Testis (tissue), 3 donors: ENCODE results near the gene FOXN4. TPM values are rescaled to one million over a fixed set of nuclear protein-coding genes. Genes with fewer than 3 reads are reported as not detected.

Source experiments
- DNase-seq: peaks from one replicate; pipeline ENCODE4 v3.0.0-alpha.2; 2019
- H3K27ac ChIP-seq, 2 donors: fragments of 200-600 bp; sonication (generic); one replicate each; pipeline ENCODE4 v1.5.1; 2019
- H3K27me3 ChIP-seq: fragments of 200-600 bp; sonication (generic); one replicate; pipeline ENCODE4 v1.5.1; 2019
- H3K36me3 ChIP-seq: fragments of 200-600 bp; sonication (generic); one replicate; pipeline ENCODE4 v1.5.1; 2017; ENCODE audit warnings: low read depth; ENCODE audit errors: missing control alignments
- H3K4me1 ChIP-seq: fragments of 200-600 bp; sonication (generic); one replicate; pipeline ENCODE4 v1.5.1; 2019
- H3K4me3 ChIP-seq, 2 donors: fragments of 200-600 bp; sonication (generic); one replicate each; pipeline ENCODE4 v1.5.1; 2017 to 2019
- H3K9me3 ChIP-seq: fragments of 200-600 bp; sonication (generic); one replicate; pipeline ENCODE4 v1.5.1; 2017
- CTCF ChIP-seq, 3 experiments: fragments of 450-650 bp in 2 of 3; fragments of 200-600 bp in 1 of 3; sonication (generic) in 1 of 3; IDR thresholded peaks; one replicate each; pipeline ENCODE4 v1.5.1; 2016 to 2019; ENCODE audit warnings: antibody characterized with exemption in 3 of 3, mild to moderate bottlenecking in 2 of 3, moderate library complexity in 1 of 3
- POLR2A ChIP-seq: fragments of 450-650 bp; IDR thresholded peaks from one replicate; pipeline ENCODE4 v1.6.1; 2017; ENCODE audit warnings: antibody characterized with exemption, mild to moderate bottlenecking, moderate library complexity
- WGBS, 2 donors: methylation state at CpG; one replicate each; pipeline ENCODE4 v1.1.5; 2018; 5-methylcytosine and 5-hydroxymethylcytosine counted together
- intact Hi-C: fragments of 100-400 bp; cut with DNase I; formaldehyde crosslinking; loops from one replicate; pipeline ENCODE4 v1.15.1; 2023; ENCODE audit warnings: low total_unique reads
- polyA plus RNA-seq: library from polyadenylated mRNA; stranded (reverse); fragments of 350-450 nt; fragmentation: Illumina TruSeq; extraction: RNeasy Lipid Tissue Mini Kit (QIAGEN cat#74804); gene quantifications from one replicate; pipeline ENCODE4 v1.2.3, GENCODE V29; 2014; ENCODE audit warnings: low read depth, low replicate concordance; ENCODE audit not compliant: insufficient read depth
- total RNA-seq, 2 donors: library from RNA; depleted of rRNA; stranded (reverse); fragments of >200 nt; gene quantifications; one replicate each; pipeline ENCODE4 v1.2.3, GENCODE V29; 2016

The FOXN4 gene
- total and polyA plus RNA-seq, 3 donors from 2014 or later: 7.8 to 17.1 (median 9.0) TPM

DNA sequence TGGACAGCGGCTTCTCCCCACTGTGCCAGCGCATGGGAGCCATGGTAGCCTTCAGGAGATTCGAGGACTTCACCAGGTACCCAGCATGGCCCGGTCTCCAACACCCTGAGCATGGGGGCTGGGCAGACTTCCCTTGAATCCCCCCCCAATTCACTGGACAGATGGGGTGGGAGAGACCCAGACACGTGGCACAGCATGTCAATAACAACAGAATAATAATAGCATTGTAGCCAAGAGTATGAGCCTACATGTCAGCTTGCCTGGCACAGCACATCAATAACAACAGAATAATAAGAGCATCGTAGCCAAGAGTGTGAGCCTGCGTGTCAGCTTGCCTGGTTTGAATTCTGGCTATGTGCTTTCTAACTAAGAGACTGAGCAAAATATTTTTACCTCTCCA, 76.4 kb downstream of the FOXN4 start:
- H3K36me3 ChIP-seq: no peaks in the 10 kb centered on the region
- H3K27me3 ChIP-seq: no peaks in the 10 kb centered on the region
- 90 to 93% methylated on average over 7 of the region's 7 CpGs for WGBS, 2 donors
- H3K4me1 ChIP-seq: no peaks in the 10 kb centered on the region
- H3K4me3 ChIP-seq: no peak overlapping the region
- TF ChIP-seq CTCF (IDR thresholded peaks at IDR 0.05): no peak
- no peak for TF ChIP-seq POLR2A
- DNase-seq: no peak
- H3K27ac ChIP-seq: no peak overlapping the region
- intact Hi-C loops: no loop called here
- H3K9me3 ChIP-seq: no peaks in the 10 kb centered on the region

DNA sequence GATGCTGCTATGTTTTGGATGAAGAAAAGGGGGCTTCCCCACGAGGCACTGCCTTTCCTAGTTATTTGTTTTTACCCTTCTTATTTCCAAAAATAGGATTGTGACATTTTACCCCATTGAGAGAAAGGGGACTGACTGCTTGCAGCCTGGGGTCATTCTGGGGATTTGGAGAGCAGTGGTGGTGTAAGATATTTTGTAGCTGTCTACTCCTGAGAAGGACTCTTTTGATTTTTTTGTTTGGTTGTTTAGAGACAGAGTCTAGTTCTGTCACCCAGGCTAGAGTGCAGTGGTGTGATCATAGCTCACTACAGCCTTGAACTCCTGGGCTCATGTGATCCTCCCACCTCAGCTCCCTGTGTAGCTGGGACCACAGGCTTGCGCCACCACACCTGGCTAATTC, 78.9 kb downstream of the FOXN4 start:
- H3K36me3 ChIP-seq: no peaks in the 10 kb centered on the region
- H3K4me3 ChIP-seq: no peak overlapping the region
- no peak for DNase-seq
- H3K27ac ChIP-seq: no peak overlapping the region
- intact Hi-C loops: no loop called here
- TF ChIP-seq CTCF (IDR thresholded peaks at IDR 0.05) (no peak), POLR2A (no peak)
- H3K9me3 ChIP-seq: no peaks in the 10 kb centered on the region
- WGBS, 2 donors: 84 to 93% methylated on average over 2 of the region's 2 CpGs
- no peaks in the 10 kb centered on the region for H3K27me3 ChIP-seq
- H3K4me1 ChIP-seq: no peaks in the 10 kb centered on the region

GRCh38 chr12:109228664-109229063, 80.4 kb downstream of the FOXN4 start:
- TF ChIP-seq CTCF (IDR thresholded peaks at IDR 0.05): no peak
- WGBS, 2 donors: 92 to 97% methylated on average over 4 of the region's 4 CpGs
- Histone ChIP-seq H3K36me3 (no peaks in the 10 kb centered on the region), H3K9me3 (no peaks in the 10 kb centered on the region), H3K27ac (no peak overlapping the region), H3K27me3 (no peaks in the 10 kb centered on the region), H3K4me1 (no peaks in the 10 kb centered on the region), H3K4me3 (no peak overlapping the region)
- intact Hi-C loops: no loop called here
- no peak for DNase-seq

Other genes with a start within 250 kb of the FOXN4 start
- 10 to 100 TPM; 16.2 to 23.8 TPM for gene ALKBH2, start 215.8 kb downstream of the FOXN4 start, total RNA-seq
- 16.6 TPM for gene ALKBH2, start 215.8 kb downstream of the FOXN4 start, polyA plus RNA-seq
- 10 to 100 TPM; 80.2 to 81.5 TPM for gene UNG, start 211.7 kb downstream of the FOXN4 start, total RNA-seq
- 55.3 TPM for gene UNG, start 211.7 kb downstream of the FOXN4 start, polyA plus RNA-seq
- 10 to 100 TPM; 61.6 to 96.8 TPM for gene ACACB, start 192.7 kb downstream of the FOXN4 start, total RNA-seq
- gene ACACB, start 192.7 kb downstream of the FOXN4 start, polyA plus RNA-seq: 25.5 TPM
- 1 to 10 TPM; 1.7 to 3.7 TPM for gene MYO1H, start 38.6 kb upstream of the FOXN4 start, total RNA-seq
- gene MYO1H, start 38.6 kb upstream of the FOXN4 start, polyA plus RNA-seq: 2.9 TPM
- 10 to 100 TPM; 43.0 to 58.7 TPM for gene KCTD10, start 168.0 kb upstream of the FOXN4 start, total RNA-seq
- 43.6 TPM for gene KCTD10, start 168.0 kb upstream of the FOXN4 start, polyA plus RNA-seq
- gene UBE3B, start 168.3 kb upstream of the FOXN4 start, total RNA-seq: 10 to 100 TPM; 65.6 to 66.8 TPM
- gene UBE3B, start 168.3 kb upstream of the FOXN4 start, polyA plus RNA-seq: 38.1 TPM